ENCODE measurements around the gene CLOCK. TPM values are rescaled to one million over a fixed set of nuclear protein-coding genes. Genes with fewer than 3 reads are reported as not detected.

CLOCK gene
- total RNA-seq, 1 experiment from 2014 or later, result 9.5 TPM

- no peak overlapping the region for H3K4me3 ChIP-seq (ENCODE audit: low read depth, low read length)
- intact Hi-C loops (cut with micrococcal nuclease; ENCODE audit: unreplicated experiment), result no loop called here
- ChIA-PET POLR2A (no interaction called here), CTCF (no interaction called here)
- Mint-ChIP-seq H3K27ac (ENCODE audit: unreplicated experiment) (no peak overlapping the region), H3K9me3 (ENCODE audit: unreplicated experiment) (no peaks in the 10 kb centered on the region), H3K4me3 (ENCODE audit: unreplicated experiment) (no peak overlapping the region), H3K4me1 (ENCODE audit: low read depth, unreplicated experiment) (no peaks in the 10 kb centered on the region), H3K36me3 (ENCODE audit: insufficient read depth, unreplicated experiment) (no peaks in the 10 kb centered on the region), H3K27me3 (ENCODE audit: insufficient read depth, unreplicated experiment) (no peaks in the 10 kb centered on the region)
- no peaks in the 10 kb centered on the region for H3K4me1 ChIP-seq
- H3K27me3 ChIP-seq (replicated peaks; ENCODE audit: control insufficient read depth, insufficient read depth, low read length), result no peaks in the 10 kb centered on the region
- H3K9me3 ChIP-seq, result no peaks in the 10 kb centered on the region
- no peak for DNase-seq
- TF ChIP-seq CTCF (IDR thresholded peaks at IDR 0.05; ENCODE audit: insufficient read depth in 1 of 2, low read depth in 1 of 2, low read length in 1 of 2, severe bottlenecking in 1 of 2, unreplicated experiment in 1 of 2), result no peak
- no TSS peak for BruUV-seq (replicated peaks)
- no peaks in the 10 kb centered on the region for H3K36me3 ChIP-seq (ENCODE audit: control insufficient read depth, insufficient read depth, low read length)
Measured at GRCh38 chr4:55488716-55489115, 58.0 kb downstream of the CLOCK start.

GRCh38 chr4:55485821-55486220 is 60.9 kb downstream of the CLOCK start:
- Mint-ChIP-seq H3K27me3 (ENCODE audit: insufficient read depth, unreplicated experiment) (no peaks in the 10 kb centered on the region), H3K9me3 (ENCODE audit: unreplicated experiment) (no peaks in the 10 kb centered on the region), H3K36me3 (ENCODE audit: insufficient read depth, unreplicated experiment) (no peaks in the 10 kb centered on the region), H3K4me1 (ENCODE audit: low read depth, unreplicated experiment) (no peaks in the 10 kb centered on the region), H3K4me3 (ENCODE audit: unreplicated experiment) (no peak overlapping the region), H3K27ac (ENCODE audit: unreplicated experiment) (no peak overlapping the region)
- DNase-seq, result no peak
- intact Hi-C loops (cut with micrococcal nuclease; ENCODE audit: unreplicated experiment), result no loop called here
- H3K36me3 ChIP-seq (ENCODE audit: control insufficient read depth, insufficient read depth, low read length), result no peaks in the 10 kb centered on the region
- H3K9me3 ChIP-seq, result no peaks in the 10 kb centered on the region
- no peak overlapping the region for H3K4me3 ChIP-seq (ENCODE audit: low read depth, low read length)
- BruUV-seq (replicated peaks), result no TSS peak
- H3K27me3 ChIP-seq (replicated peaks; ENCODE audit: control insufficient read depth, insufficient read depth, low read length), result no peaks in the 10 kb centered on the region
- no peaks in the 10 kb centered on the region for H3K4me1 ChIP-seq
- no peak for TF ChIP-seq CTCF (IDR thresholded peaks at IDR 0.05; ENCODE audit: insufficient read depth in 1 of 2, low read depth in 1 of 2, low read length in 1 of 2, severe bottlenecking in 1 of 2, unreplicated experiment in 1 of 2)
- ChIA-PET POLR2A (no interaction called here), CTCF (no interaction called here)

- no peak overlapping the region for H3K4me3 ChIP-seq (ENCODE audit: low read depth, low read length)
- no peak for DNase-seq
- Mint-ChIP-seq H3K4me1 (ENCODE audit: low read depth, unreplicated experiment) (no peaks in the 10 kb centered on the region), H3K9me3 (ENCODE audit: unreplicated experiment) (no peaks in the 10 kb centered on the region), H3K4me3 (ENCODE audit: unreplicated experiment) (no peak overlapping the region), H3K36me3 (ENCODE audit: insufficient read depth, unreplicated experiment) (no peaks in the 10 kb centered on the region), H3K27ac (ENCODE audit: unreplicated experiment) (no peak overlapping the region), H3K27me3 (ENCODE audit: insufficient read depth, unreplicated experiment) (no peaks in the 10 kb centered on the region)
- no peaks in the 10 kb centered on the region for H3K9me3 ChIP-seq
- H3K4me1 ChIP-seq, result no peaks in the 10 kb centered on the region
- intact Hi-C loops (cut with micrococcal nuclease; ENCODE audit: unreplicated experiment), result no loop called here
- no peaks in the 10 kb centered on the region for H3K36me3 ChIP-seq (ENCODE audit: control insufficient read depth, insufficient read depth, low read length)
- no peaks in the 10 kb centered on the region for H3K27me3 ChIP-seq (replicated peaks; ENCODE audit: control insufficient read depth, insufficient read depth, low read length)
- ChIA-PET CTCF (no interaction called here), POLR2A (no interaction called here)
- no peak for TF ChIP-seq CTCF (IDR thresholded peaks at IDR 0.05; ENCODE audit: insufficient read depth in 1 of 2, low read depth in 1 of 2, low read length in 1 of 2, severe bottlenecking in 1 of 2, unreplicated experiment in 1 of 2)
- BruUV-seq (replicated peaks), result no TSS peak
Measured at GRCh38 chr4:55483315-55483714, 63.4 kb downstream of the CLOCK start.
